IMR-90 (cell line): ENCODE data around the gene RET. TPM values are rescaled to one million over a fixed set of nuclear protein-coding genes. Genes with fewer than 3 reads are reported as not detected.

Experiments
- ATAC-seq: fragments of 200-7000 bp; cut with Tn5 transposase; 2 replicates; pipeline ENCODE4 v1.9.1; 2020; ENCODE audit warnings: low read depth, mild to moderate bottlenecking, moderate library complexity
- BruUV-seq: library from RNA; stranded (reverse); fragments of 400-500 nt; replicated peaks from 2 replicates; lab custom pipeline; 2021; lab: Mats Ljungman, UMichigan
- CTCF ChIA-PET: fragments of 300-600 bp; formaldehyde crosslinking; extraction: SDS; loops from one replicate; lab custom pipeline; 2021; ENCODE audit warnings: antibody characterized with exemption; lab: Yijun Ruan, JAX
- POLR2A ChIA-PET: fragments of 300-600 bp; sonication (Branson Sonifier 250); formaldehyde crosslinking; loops from one replicate; lab custom pipeline; 2022; ENCODE audit warnings: antibody characterized with exemption; ENCODE audit not compliant: unreplicated experiment; lab: Charles Lee
- DNase-seq: peaks from one replicate; pipeline ENCODE4 v3.0.0; 2013
- H2AFZ ChIP-seq: replicated peaks from 2 replicates; pipeline ENCODE3; 2013; ENCODE audit warnings: low read length, mild to moderate bottlenecking; ENCODE audit not compliant: poor library complexity
- H2AK5ac ChIP-seq: 2 replicates; pipeline ENCODE4 v1.6.1; 2013; ENCODE audit warnings: low read depth, low read length, inconsistent platforms
- H2AK9ac ChIP-seq: replicated peaks from 2 replicates; pipeline ENCODE3; 2013; ENCODE audit warnings: mild to moderate bottlenecking, low read depth, low read length, moderate library complexity; ENCODE audit not compliant: poor library complexity
- H2BK120ac ChIP-seq: 2 replicates; pipeline ENCODE4 v1.6.1; 2013; ENCODE audit warnings: low read depth, low read length, inconsistent platforms
- H2BK15ac ChIP-seq: 3 replicates; pipeline ENCODE4 v1.6.1; 2013; ENCODE audit warnings: low read depth, low read length, inconsistent platforms
- H2BK20ac ChIP-seq: 2 replicates; pipeline ENCODE4 v1.6.1; 2013; ENCODE audit warnings: low read depth, mild to moderate bottlenecking, inconsistent platforms, low read length, moderate library complexity
- H2BK5ac ChIP-seq: 2 replicates; pipeline ENCODE4 v1.6.1; 2013; ENCODE audit warnings: mild to moderate bottlenecking, low read depth, low read length, inconsistent platforms; ENCODE audit not compliant: poor library complexity, severe bottlenecking
- H3K14ac ChIP-seq: replicated peaks from 2 replicates; pipeline ENCODE4 v1.6.1; 2013; ENCODE audit warnings: low read depth, low read length, inconsistent platforms
- H3K18ac ChIP-seq: 2 replicates; pipeline ENCODE4 v1.6.1; 2013; ENCODE audit warnings: low read depth, low read length, control low read depth
- H3K23ac ChIP-seq: 2 replicates; pipeline ENCODE4 v1.6.1; 2013; ENCODE audit warnings: low read depth, low read length, inconsistent platforms
- H3K27ac ChIP-seq: 2 replicates; pipeline ENCODE4 v1.5.1; 2013; ENCODE audit warnings: mild to moderate bottlenecking, control low read depth, low read length; ENCODE audit not compliant: insufficient read depth
- H3K27me3 ChIP-seq: 2 replicates; pipeline ENCODE4 v1.6.1; 2013; ENCODE audit warnings: low read length; ENCODE audit not compliant: control insufficient read depth, insufficient read depth
- H3K36me3 ChIP-seq: 2 replicates; pipeline ENCODE4 v1.6.1; 2013; ENCODE audit warnings: low read length, mixed read lengths; ENCODE audit not compliant: control insufficient read depth, insufficient read depth
- H3K4ac ChIP-seq: 2 replicates; pipeline ENCODE4 v1.6.1; 2013; ENCODE audit warnings: low read depth, low read length, inconsistent platforms
- H3K4me1 ChIP-seq: 2 replicates; pipeline ENCODE4 v1.6.1; 2013; ENCODE audit warnings: low read length, mixed read lengths; ENCODE audit not compliant: control insufficient read depth, insufficient read depth
- H3K4me2 ChIP-seq: 2 replicates; pipeline ENCODE4 v1.6.1; 2013; ENCODE audit warnings: low read depth, mild to moderate bottlenecking, control low read depth, low read length, moderate library complexity
- H3K4me3 ChIP-seq: 2 replicates; pipeline ENCODE4 v1.5.1; 2013; ENCODE audit warnings: low read depth, mild to moderate bottlenecking, control low read depth, low read length, moderate library complexity; ENCODE audit not compliant: insufficient read depth
- H3K56ac ChIP-seq: 2 replicates; pipeline ENCODE4 v1.6.1; 2013; ENCODE audit warnings: low read length, inconsistent platforms; ENCODE audit not compliant: insufficient read depth; ENCODE audit errors: extremely low read depth
- H3K79me1 ChIP-seq, 2 experiments: 2 replicates each; pipeline ENCODE4 v1.6.1; 2013; ENCODE audit warnings: low read length in 2 of 2, inconsistent platforms in 1 of 2, low read depth in 1 of 2
- H3K9ac ChIP-seq: 2 replicates; pipeline ENCODE4 v1.6.1; 2013; ENCODE audit warnings: low read depth, low read length, control low read depth
- H3K9me1 ChIP-seq: 2 replicates; pipeline ENCODE4 v1.6.1; 2013; ENCODE audit warnings: low read length, inconsistent platforms; ENCODE audit not compliant: insufficient read depth
- H3K9me3 ChIP-seq: 2 replicates; pipeline ENCODE4 v1.6.1; 2013; ENCODE audit warnings: low read length; ENCODE audit not compliant: control insufficient read depth, insufficient read depth
- H4K20me1 ChIP-seq: 2 replicates; pipeline ENCODE4 v1.6.1; 2013; ENCODE audit warnings: low read length, inconsistent platforms; ENCODE audit not compliant: insufficient read depth
- H4K5ac ChIP-seq: 2 replicates; pipeline ENCODE4 v1.6.1; 2013; ENCODE audit warnings: mild to moderate bottlenecking, low read depth, low read length, control low read depth
- H4K8ac ChIP-seq, 2 experiments: 2 replicates each; pipeline ENCODE4 v1.6.1; 2013; ENCODE audit warnings: low read depth in 2 of 2, low read length in 2 of 2, control low read depth in 1 of 2, inconsistent platforms in 1 of 2
- H4K91ac ChIP-seq: 2 replicates; pipeline ENCODE4 v1.6.1; 2013; ENCODE audit warnings: low read depth, low read length, inconsistent platforms; ENCODE audit not compliant: insufficient read depth
- MAFK ChIP-seq: IDR thresholded peaks from 2 replicates; pipeline ENCODE4 v1.6.1; 2012; ENCODE audit warnings: low read depth, low read length, improper control_type of control experiment
- WGBS, 2 experiments: methylation state at CpG; one replicate each; pipeline versions ENCODE4 v1.1.5 to v1.1.7; 2013; ENCODE audit warnings: missing lambda C conversion rate in 2 of 2; ENCODE audit not compliant: insufficient read length in 1 of 2; ENCODE audit errors: extremely low coverage in 2 of 2; 5-methylcytosine and 5-hydroxymethylcytosine counted together
- dilution Hi-C: fragments of 300-500 bp; cut with HindIII; formaldehyde crosslinking; loops from one replicate; pipeline ENCODE4 v1.14.3; 2018; ENCODE audit warnings: low sequenced_read_pairs; ENCODE audit not compliant: unreplicated experiment
- in situ Hi-C: fragments of 300-500 bp; cut with MboI; formaldehyde crosslinking; loops from 3 replicates; pipeline ENCODE4 v1.14.3; 2019; ENCODE audit warnings: low sequenced_read_pairs, inconsistent platforms, mixed read lengths
- intact Hi-C: fragments of 100-400 bp; cut with micrococcal nuclease; formaldehyde crosslinking; loops from 2 replicates; pipeline ENCODE4 v1.10.0; 2022
- polyA plus RNA-seq, 3 experiments: library from polyadenylated mRNA; depleted of rRNA; stranded (reverse); fragments of >200 nt; gene quantifications; 2 replicates each; pipeline ENCODE4 v1.2.3, GENCODE V29; 2012; ENCODE audit warnings: low replicate concordance in 1 of 3
- total RNA-seq: library from RNA; depleted of rRNA; stranded (reverse); fragments of >200 nt; gene quantifications from 2 replicates; pipeline ENCODE4 v1.2.3, GENCODE V29; 2012
- TF ChIP-seq, protein P1 (sequence below): fragments of 150-350 bp; IDR thresholded peaks from 2 replicates; pipeline ENCODE4 v1.6.1; 2017; ENCODE audit warnings: mild to moderate bottlenecking, antibody characterized with exemption, low read length, low read depth

Gene RET
- total and polyA plus RNA-seq, 2 of the 4 experiments (the other 2 are of a cell fraction) = 0.10 to 0.18 TPM

- no peak overlapping the region for H2BK5ac ChIP-seq
- no peaks in the 10 kb centered on the region for H3K36me3 ChIP-seq
- H3K4ac ChIP-seq = no peak overlapping the region
- H3K9me3 ChIP-seq = no peaks in the 10 kb centered on the region
- dilution Hi-C loops = no loop called here
- H3K27ac ChIP-seq = no peak overlapping the region
- H3K9me1 ChIP-seq = peaks cover 10% of the 10 kb centered on the region
- no peak overlapping the region for H3K4me3 ChIP-seq
- no peak for ATAC-seq
- ChIA-PET POLR2A (no interaction called here), CTCF (no interaction called here)
- DNase-seq = no peak
- H3K4me2 ChIP-seq = no peak overlapping the region
- no peak overlapping the region for H4K8ac ChIP-seq
- H2AK9ac ChIP-seq = no peak overlapping the region
- H2BK15ac ChIP-seq = no peak overlapping the region
- no peak overlapping the region for H3K18ac ChIP-seq
- peaks cover 5% of the 10 kb centered on the region for H3K27me3 ChIP-seq
- WGBS, 2 experiments = 89% methylated on average over 5 of the region's 11 CpGs; no CpG with 5 or more reads in 1 of the 2 experiments
- peak; percentile 26; the same call in 1 of the 2 replicates for TF ChIP-seq MAFK
- TF ChIP-seq, protein P1, sequence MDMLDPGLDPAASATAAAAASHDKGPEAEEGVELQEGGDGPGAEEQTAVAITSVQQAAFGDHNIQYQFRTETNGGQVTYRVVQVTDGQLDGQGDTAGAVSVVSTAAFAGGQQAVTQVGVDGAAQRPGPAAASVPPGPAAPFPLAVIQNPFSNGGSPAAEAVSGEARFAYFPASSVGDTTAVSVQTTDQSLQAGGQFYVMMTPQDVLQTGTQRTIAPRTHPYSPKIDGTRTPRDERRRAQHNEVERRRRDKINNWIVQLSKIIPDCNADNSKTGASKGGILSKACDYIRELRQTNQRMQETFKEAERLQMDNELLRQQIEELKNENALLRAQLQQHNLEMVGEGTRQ = no peak
- H2AK5ac ChIP-seq = no peak overlapping the region
- H2AFZ ChIP-seq = no peak overlapping the region
- H3K56ac ChIP-seq = no peak overlapping the region
- no TSS peak for BruUV-seq
- H3K79me1 ChIP-seq = no peaks in the 10 kb centered on the region
- peaks cover 3% of the 10 kb centered on the region; the same call in 1 of the 2 replicates for H4K20me1 ChIP-seq
- H3K4me1 ChIP-seq = peaks cover 15% of the 10 kb centered on the region
- no peak overlapping the region for H4K91ac ChIP-seq
- H3K23ac ChIP-seq = no peak overlapping the region
- no peak overlapping the region for H3K9ac ChIP-seq
- intact Hi-C loops = no loop called here
- no peak overlapping the region for H3K14ac ChIP-seq
- in situ Hi-C loops = loop anchor here (25.0 kb wide), 1 partner anchor 1856 kb away; the partner anchor contains the start of gene DEPP1
- no peak overlapping the region for H4K5ac ChIP-seq
- no peak overlapping the region for H2BK120ac ChIP-seq
- no peak overlapping the region for H2BK20ac ChIP-seq
Measured at GRCh38 chr10:43131256-43131655, 54.4 kb downstream of the RET start.
